Raji (cell line): Measurements from ENCODE around the gene DKC1.

ENCODE experiments used
- POLR2A ChIP-seq: IDR thresholded peaks from 2 replicates; pipeline ENCODE4 v1.6.1; 2011; ENCODE audit warnings: low read depth, low read length, control low read depth; ENCODE audit not compliant: insufficient read depth

The DKC1 gene

GRCh38 chrX:154824638-154825037 lies 62.0 kb downstream of the DKC1 start:
- no peak for TF ChIP-seq POLR2A
